GM21825 (cell line): ENCODE results near the gene ZIC2.

ENCODE experiments used
- ATAC-seq: cut with Tn5 transposase; IDR thresholded peaks from one replicate; pipeline ENCODE4 v1.9.1; 2021; ENCODE audit warnings: mild to moderate bottlenecking, moderate library complexity; ENCODE audit not compliant: unreplicated experiment

ZIC2 gene

GRCh38 chr13:99973808-99974185 lies 7.8 kb upstream of the ZIC2 start:
- no peak for ATAC-seq

GRCh38 chr13:99974296-99974938 lies 7.2 kb upstream of the ZIC2 start:
- ATAC-seq = no peak

- no peak for ATAC-seq
These were observed 6.5 kb upstream of the ZIC2 start for GRCh38 chr13:99974939-99975561.

- no peak for ATAC-seq
These were observed 6.0 kb upstream of the ZIC2 start for GRCh38 chr13:99975626-99976025.

- no peak for ATAC-seq
These were observed 5.0 kb upstream of the ZIC2 start for GRCh38 chr13:99976575-99976974.

- ATAC-seq = no peak
These were observed 4.2 kb upstream of the ZIC2 start for GRCh38 chr13:99977334-99977911.

GRCh38 chr13:99977912-99978798 lies 3.4 kb upstream of the ZIC2 start:
- no peak for ATAC-seq

- ATAC-seq = no peak
These were observed 2.7 kb upstream of the ZIC2 start for GRCh38 chr13:99978799-99979452.

- no peak for ATAC-seq
These were observed 2.0 kb upstream of the ZIC2 start for GRCh38 chr13:99979453-99980200.

GRCh38 chr13:99980201-99980823 lies 1.3 kb upstream of the ZIC2 start:
- peak; percentile 49 for ATAC-seq

GRCh38 chr13:99980824-99981734 lies 505 bp upstream of the ZIC2 start:
- ATAC-seq = no peak

- no peak for ATAC-seq
These were observed 599 bp downstream of the ZIC2 start for GRCh38 chr13:99982036-99982730.

- no peak for ATAC-seq
These were observed 1.3 kb downstream of the ZIC2 start for GRCh38 chr13:99982731-99983498.

GRCh38 chr13:99983499-99984401 lies 2.2 kb downstream of the ZIC2 start:
- ATAC-seq = no peak

GRCh38 chr13:99984461-99985240 lies 3.1 kb downstream of the ZIC2 start:
- ATAC-seq = no peak
